Measurements from ENCODE around the gene NAA30. TPM values are rescaled to one million over a fixed set of nuclear protein-coding genes. Genes with fewer than 3 reads are reported as not detected.

The NAA30 gene
- total RNA-seq, 2 donors from 2014 or later: 9.7 to 13.6 TPM

- no peak for TF ChIP-seq CTCF (IDR thresholded peaks at IDR 0.05)
- no peaks in the 10 kb centered on the region for H3K4me1 ChIP-seq (ENCODE audit: control insufficient read depth in 1 of 2, low read depth in 2 of 2)
- no peak overlapping the region for H3K27ac ChIP-seq
- ATAC-seq (ENCODE audit: insufficient number of reproducible peaks, low FRiP score, low read depth): no peak
- no peak for DNase-seq (ENCODE audit: low spot score)
- no peaks in the 10 kb centered on the region for H3K9me3 ChIP-seq
- no peaks in the 10 kb centered on the region for H3K36me3 ChIP-seq
- H3K27me3 ChIP-seq (replicated peaks; ENCODE audit: insufficient read depth): no peaks in the 10 kb centered on the region
- H3K4me3 ChIP-seq: no peak overlapping the region
These were observed 28.6 kb downstream of the NAA30 start for GRCh38 chr14:57418999-57419398.

GRCh38 chr14:57420033-57420432 lies 29.6 kb downstream of the NAA30 start:
- Histone ChIP-seq H3K27me3 (replicated peaks; ENCODE audit: insufficient read depth) (no peaks in the 10 kb centered on the region), H3K36me3 (no peaks in the 10 kb centered on the region), H3K9me3 (no peaks in the 10 kb centered on the region), H3K4me3 (no peak overlapping the region), H3K27ac (no peak overlapping the region), H3K4me1 (ENCODE audit: control insufficient read depth in 1 of 2, low read depth in 2 of 2) (no peaks in the 10 kb centered on the region)
- TF ChIP-seq CTCF (IDR thresholded peaks at IDR 0.05): no peak
- DNase-seq (ENCODE audit: low spot score) (no peak), ATAC-seq (ENCODE audit: insufficient number of reproducible peaks, low FRiP score, low read depth) (no peak)

GRCh38 chr14:57420986-57421385 lies 30.6 kb downstream of the NAA30 start:
- no peaks in the 10 kb centered on the region for H3K36me3 ChIP-seq
- no peak for ATAC-seq (ENCODE audit: insufficient number of reproducible peaks, low FRiP score, low read depth)

DNA sequence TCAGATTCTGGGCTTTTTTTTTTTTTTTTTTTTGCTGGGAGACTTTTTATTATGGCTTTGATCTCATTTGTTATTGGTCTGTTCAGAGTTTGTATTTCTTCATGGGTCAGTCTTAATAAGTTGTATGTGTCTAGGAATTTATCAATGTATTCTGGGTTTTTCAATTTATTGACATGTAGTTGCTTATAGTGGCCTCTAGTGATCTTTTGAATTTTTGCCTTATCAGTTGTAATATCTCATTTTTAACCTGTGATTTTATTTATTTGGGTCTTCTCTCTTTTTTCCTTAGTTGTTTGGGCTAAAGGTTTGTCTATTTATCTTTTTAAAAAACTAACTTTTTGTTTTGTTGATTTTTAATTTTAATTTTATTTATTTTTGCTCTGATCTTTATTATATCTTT lies 45.5 kb downstream of the NAA30 start:
- H3K27ac ChIP-seq: no peak overlapping the region
- no peak overlapping the region for H3K4me3 ChIP-seq
- H3K27me3 ChIP-seq (replicated peaks; ENCODE audit: insufficient read depth): no peaks in the 10 kb centered on the region
- no peak for TF ChIP-seq CTCF (IDR thresholded peaks at IDR 0.05)
- ATAC-seq (ENCODE audit: insufficient number of reproducible peaks, low FRiP score, low read depth): no peak
- no peaks in the 10 kb centered on the region for H3K4me1 ChIP-seq (ENCODE audit: control insufficient read depth in 1 of 2, low read depth in 2 of 2)
- H3K36me3 ChIP-seq: no peaks in the 10 kb centered on the region
- no peak for DNase-seq (ENCODE audit: low spot score)
- peaks cover 3% of the 10 kb centered on the region for H3K9me3 ChIP-seq

More at GRCh38 chr14:57420986-57421385, 30.6 kb downstream of the NAA30 start:
- no peaks in the 10 kb centered on the region for H3K9me3 ChIP-seq
- no peak for DNase-seq (ENCODE audit: low spot score)
- H3K27ac ChIP-seq: no peak overlapping the region
- H3K27me3 ChIP-seq (replicated peaks; ENCODE audit: insufficient read depth): no peaks in the 10 kb centered on the region
- no peak for TF ChIP-seq CTCF (IDR thresholded peaks at IDR 0.05)
- H3K4me1 ChIP-seq (ENCODE audit: control insufficient read depth in 1 of 2, low read depth in 2 of 2): no peaks in the 10 kb centered on the region
- no peak overlapping the region for H3K4me3 ChIP-seq

GRCh38 chr14:57461777-57462320 lies 71.5 kb downstream of the NAA30 start:
- no peak overlapping the region for H3K27ac ChIP-seq
- ATAC-seq (ENCODE audit: insufficient number of reproducible peaks, low FRiP score, low read depth): no peak
- no peaks in the 10 kb centered on the region for H3K27me3 ChIP-seq (replicated peaks; ENCODE audit: insufficient read depth)
- no peak overlapping the region for H3K4me3 ChIP-seq
- no peaks in the 10 kb centered on the region for H3K9me3 ChIP-seq
- H3K4me1 ChIP-seq (ENCODE audit: control insufficient read depth in 1 of 2, low read depth in 2 of 2): no peaks in the 10 kb centered on the region
- no peak for DNase-seq (ENCODE audit: low spot score)
- TF ChIP-seq CTCF (IDR thresholded peaks at IDR 0.05): no peak
- H3K36me3 ChIP-seq: no peaks in the 10 kb centered on the region
